Transverse colon (tissue), 4 donors: Measurements from ENCODE around the gene IZUMO4. TPM values are rescaled to one million over a fixed set of nuclear protein-coding genes. Genes with fewer than 3 reads are reported as not detected.

Experiments used
- DNase-seq: peaks from one replicate; pipeline ENCODE4 v3.0.0-alpha.2; 2019
- H3K27ac ChIP-seq, 4 donors: fragments of 200-600 bp; sonication (generic); 2 replicates each; pipeline ENCODE4 v1.5.1; 2016 to 2018; ENCODE audit warnings: inconsistent platforms in 4 of 4
- H3K27me3 ChIP-seq: fragments of 200-600 bp; sonication (generic); 2 replicates; pipeline ENCODE4 v1.5.1; 2017; ENCODE audit warnings: inconsistent platforms
- H3K36me3 ChIP-seq, 4 donors: fragments of 200-600 bp; sonication (generic); 2 replicates each; pipeline ENCODE4 v1.5.1; 2017 to 2019; ENCODE audit warnings: inconsistent platforms in 4 of 4
- H3K4me1 ChIP-seq, 4 donors: fragments of 200-600 bp; sonication (generic); 2 replicates each; pipeline ENCODE4 v1.5.1; 2017 to 2020; ENCODE audit warnings: inconsistent platforms in 4 of 4
- H3K4me3 ChIP-seq, 4 donors: fragments of 200-600 bp; sonication (generic); 1 replicate in 1 of 4; 2 replicates in 3 of 4; pipeline versions ENCODE4 v1.5.1 to v1.6.1; 2017 to 2019; ENCODE audit warnings: inconsistent platforms in 4 of 4
- H3K9me3 ChIP-seq, 2 donors: fragments of 200-600 bp; sonication (generic); 2 replicates each; pipeline ENCODE4 v1.5.1; 2017 to 2019; ENCODE audit warnings: inconsistent platforms in 2 of 2
- EP300 ChIP-seq: sonication (generic); formaldehyde crosslinking; IDR thresholded peaks from one replicate; pipeline ENCODE4 v1.6.1; 2017; ENCODE audit warnings: antibody characterized with exemption, low read depth
- POLR2A ChIP-seq: fragments of 450-650 bp; IDR thresholded peaks from one replicate; pipeline ENCODE4 v1.6.1; 2016; ENCODE audit warnings: antibody characterized with exemption, mild to moderate bottlenecking, moderate library complexity
- POLR2AphosphoS5 ChIP-seq, 3 donors: sonication (generic); formaldehyde crosslinking; IDR thresholded peaks; one replicate each; pipeline ENCODE4 v1.6.1; 2016; ENCODE audit warnings: antibody characterized with exemption in 3 of 3
- WGBS, 2 donors: methylation state at CpG; one replicate each; pipeline ENCODE4 v1.1.5; 2018; ENCODE audit warnings: low coverage in 1 of 2; 5-methylcytosine and 5-hydroxymethylcytosine counted together
- in situ Hi-C, 4 donors: fragments of 200-750 bp; cut with MboI; loops; one replicate each; pipeline versions ENCODE4 v1.15.0 to v1.15.1; 2017; ENCODE audit warnings: low sequenced_read_pairs in 3 of 4, low pct_ligation_motif_present in 1 of 4, low pct_unique_long_range_greater_than_20kb in 1 of 4
- intact Hi-C: fragments of 100-400 bp; cut with DNase I; formaldehyde crosslinking; loops from one replicate; pipeline ENCODE4 v1.15.1; 2023; ENCODE audit warnings: low total_unique reads
- total RNA-seq, 4 donors: library from RNA; depleted of rRNA; stranded (reverse); fragments of >200 nt; gene quantifications; one replicate each; pipeline ENCODE4 v1.1.0, GENCODE V29; 2016
- TF ChIP-seq, protein P1 (sequence below), 5 experiments: fragments of 200-600 bp in 3 of 5; fragments of 450-650 bp in 2 of 5; sonication (generic) in 3 of 5; IDR thresholded peaks; 1 replicate in 2 of 5; 2 replicates in 3 of 5; pipeline ENCODE4 v1.5.1; 2016 to 2017; ENCODE audit warnings: antibody characterized with exemption in 5 of 5, inconsistent platforms in 3 of 5, mild to moderate bottlenecking in 2 of 5, moderate library complexity in 1 of 5

The IZUMO4 gene, protein sequence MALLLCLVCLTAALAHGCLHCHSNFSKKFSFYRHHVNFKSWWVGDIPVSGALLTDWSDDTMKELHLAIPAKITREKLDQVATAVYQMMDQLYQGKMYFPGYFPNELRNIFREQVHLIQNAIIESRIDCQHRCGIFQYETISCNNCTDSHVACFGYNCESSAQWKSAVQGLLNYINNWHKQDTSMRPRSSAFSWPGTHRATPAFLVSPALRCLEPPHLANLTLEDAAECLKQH
- 1 to 10 TPM in 2 of 4 donors, not detected in 2; 2.3 to 5.4 TPM for total RNA-seq

DNA sequence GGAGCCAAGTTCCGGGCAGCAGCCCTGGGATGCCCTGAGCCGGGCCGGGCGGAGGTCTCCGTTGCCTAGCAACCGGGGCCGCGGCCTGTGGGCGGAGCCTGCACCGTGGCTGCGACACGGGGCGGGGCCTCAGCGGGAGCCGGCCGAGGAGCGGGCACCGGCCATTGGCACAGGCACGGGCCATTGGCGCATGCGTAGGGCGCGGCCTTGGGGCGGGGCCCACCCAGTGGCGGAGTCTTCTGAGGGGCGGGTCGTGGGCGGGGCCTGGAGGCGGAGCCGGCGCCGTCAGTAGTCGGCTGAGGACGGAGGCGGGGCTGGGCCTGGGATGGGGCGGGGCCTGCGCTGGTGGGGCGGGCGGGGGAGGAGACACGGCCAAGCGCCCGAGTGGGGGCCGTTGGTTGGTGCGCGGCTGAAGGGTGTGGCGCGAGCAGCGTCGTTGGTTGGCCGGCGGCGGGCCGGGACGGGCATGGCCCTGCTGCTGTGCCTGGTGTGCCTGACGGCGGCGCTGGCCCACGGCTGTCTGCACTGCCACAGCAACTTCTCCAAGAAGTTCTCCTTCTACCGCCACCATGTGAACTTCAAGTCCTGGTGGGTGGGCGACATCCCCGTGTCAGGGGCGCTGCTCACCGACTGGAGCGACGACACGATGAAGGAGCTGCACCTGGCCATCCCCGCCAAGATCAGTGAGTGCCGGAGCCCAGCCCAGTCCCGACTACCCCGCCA is at the start of gene IZUMO4:
TSS of gene IZUMO4 (plus strand) at position 436 of the 723 bp plus-strand sequence. CDS start at position 467, 31 bp downstream.
- in situ Hi-C loops, result no loop called here
- Histone ChIP-seq H3K9me3 (no peaks in the 10 kb centered on the region), H3K4me1 (peaks cover 6 to 48% (median 41%) of the 10 kb centered on the region in 4 donors), H3K4me3 (peak within 1 kb of the TSS; percentile 66 to 73 (median 70)), H3K27me3 (no peaks in the 10 kb centered on the region), H3K27ac (peak within 1 kb of the TSS; percentile 94 to 99 (median 98)), H3K36me3 (peaks cover 0 to 12% (median 3%) of the 10 kb centered on the region in 4 donors)
- intact Hi-C loops, result no loop called here
- peak; percentile 100 for DNase-seq
- TF ChIP-seq, protein P1, sequence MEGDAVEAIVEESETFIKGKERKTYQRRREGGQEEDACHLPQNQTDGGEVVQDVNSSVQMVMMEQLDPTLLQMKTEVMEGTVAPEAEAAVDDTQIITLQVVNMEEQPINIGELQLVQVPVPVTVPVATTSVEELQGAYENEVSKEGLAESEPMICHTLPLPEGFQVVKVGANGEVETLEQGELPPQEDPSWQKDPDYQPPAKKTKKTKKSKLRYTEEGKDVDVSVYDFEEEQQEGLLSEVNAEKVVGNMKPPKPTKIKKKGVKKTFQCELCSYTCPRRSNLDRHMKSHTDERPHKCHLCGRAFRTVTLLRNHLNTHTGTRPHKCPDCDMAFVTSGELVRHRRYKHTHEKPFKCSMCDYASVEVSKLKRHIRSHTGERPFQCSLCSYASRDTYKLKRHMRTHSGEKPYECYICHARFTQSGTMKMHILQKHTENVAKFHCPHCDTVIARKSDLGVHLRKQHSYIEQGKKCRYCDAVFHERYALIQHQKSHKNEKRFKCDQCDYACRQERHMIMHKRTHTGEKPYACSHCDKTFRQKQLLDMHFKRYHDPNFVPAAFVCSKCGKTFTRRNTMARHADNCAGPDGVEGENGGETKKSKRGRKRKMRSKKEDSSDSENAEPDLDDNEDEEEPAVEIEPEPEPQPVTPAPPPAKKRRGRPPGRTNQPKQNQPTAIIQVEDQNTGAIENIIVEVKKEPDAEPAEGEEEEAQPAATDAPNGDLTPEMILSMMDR (IDR thresholded peaks at IDR 0.05), result peak in 4 of 5 experiments; percentile 34 to 57 (median 43)
- TF ChIP-seq EP300, result no peak
- peak; percentile 35 to 63 (median 62) for TF ChIP-seq POLR2AphosphoS5 (IDR thresholded peaks at IDR 0.05)
- TF ChIP-seq POLR2A, result peak; percentile 16
- 0% methylated on average over 30 of the region's 70 CpGs; no CpG with 5 or more reads in 1 of the 2 donors for WGBS, 2 donors

DNA sequence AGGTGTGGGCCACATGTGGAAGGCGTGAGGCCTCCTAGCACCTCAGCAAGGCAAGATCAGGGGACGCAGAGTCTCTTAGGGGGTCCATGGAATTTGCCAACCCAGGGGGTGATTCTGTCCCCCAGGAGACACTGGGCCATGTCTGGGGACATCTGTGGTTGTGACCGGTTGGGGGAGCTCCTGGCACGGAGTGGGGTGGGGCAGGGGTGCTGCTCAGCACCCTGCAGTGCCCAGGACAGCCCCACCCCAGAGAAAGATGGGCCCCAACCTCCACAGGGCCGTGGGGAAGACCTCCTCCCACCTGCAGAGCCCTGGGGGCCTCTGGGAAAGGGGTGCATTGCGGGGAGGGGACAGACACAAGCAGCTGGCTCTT is 49.7 kb upstream of the IZUMO4 start:
- H3K9me3 ChIP-seq, result no peaks in the 10 kb centered on the region
- TF ChIP-seq POLR2A (no peak), POLR2AphosphoS5 (IDR thresholded peaks at IDR 0.05) (no peak), EP300 (no peak)
- TF ChIP-seq, protein P1 (IDR thresholded peaks at IDR 0.05), result no peak
- in situ Hi-C loops, result no loop called here
- peaks cover 0 to 8% (median 4%) of the 10 kb centered on the region in 4 donors for H3K36me3 ChIP-seq
- 69% methylated on average over 5 of the region's 6 CpGs; no CpG with 5 or more reads in 1 of the 2 donors for WGBS, 2 donors
- no peak overlapping the region for H3K4me3 ChIP-seq
- peaks cover 68 to 80% (median 72%) of the 10 kb centered on the region in 4 donors for H3K4me1 ChIP-seq
- H3K27me3 ChIP-seq, result no peaks in the 10 kb centered on the region
- intact Hi-C loops, result no loop called here
- H3K27ac ChIP-seq, result peak overlapping the region; percentile 96 to 100 (median 99)
- DNase-seq, result no peak

DNA sequence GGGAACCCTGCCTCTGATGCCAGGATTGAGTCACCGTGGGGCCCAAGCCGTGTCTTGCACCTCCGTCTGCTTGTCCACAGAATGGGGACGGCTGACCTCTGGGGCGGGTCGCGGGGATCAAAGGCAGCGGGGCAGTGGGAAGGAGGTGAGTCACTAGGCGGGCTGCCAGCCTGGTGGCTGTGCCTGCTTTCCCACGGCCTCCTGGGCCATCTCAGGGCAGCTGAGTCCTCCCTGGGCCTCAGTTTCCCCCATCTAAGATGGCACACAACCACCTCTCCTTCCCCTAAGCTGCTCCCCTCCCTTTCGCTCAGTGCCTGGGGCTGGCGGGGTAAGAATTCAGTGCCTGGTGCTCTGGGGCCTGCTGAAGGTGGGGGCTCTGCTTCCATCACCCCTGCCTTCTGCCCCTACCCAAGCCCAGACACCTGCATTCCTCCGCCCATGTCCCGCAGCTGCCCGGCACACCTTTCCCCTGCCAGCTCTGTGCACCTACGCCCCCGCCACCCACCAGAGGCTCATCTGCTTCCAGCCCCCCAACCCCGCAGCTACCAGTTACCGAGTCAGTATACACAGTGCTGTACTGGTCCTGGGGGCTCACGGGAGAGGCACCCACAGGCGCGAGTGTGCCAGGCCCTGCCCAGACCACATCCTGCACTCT is 49.1 kb upstream of the IZUMO4 start:
- no peaks in the 10 kb centered on the region for H3K9me3 ChIP-seq
- DNase-seq, result peak; percentile 57
- TF ChIP-seq POLR2AphosphoS5 (IDR thresholded peaks at IDR 0.05), result peak in 1 of 3 donors; percentile 51
- TF ChIP-seq, protein P1 (IDR thresholded peaks at IDR 0.05), result no peak
- 64% methylated on average over 22 of the region's 22 CpGs; no CpG with 5 or more reads in 1 of the 2 donors for WGBS, 2 donors
- intact Hi-C loops (no loop called here), in situ Hi-C loops (no loop called here)
- H3K36me3 ChIP-seq, result peaks cover 0 to 8% (median 4%) of the 10 kb centered on the region in 4 donors
- no peaks in the 10 kb centered on the region for H3K27me3 ChIP-seq
- peak overlapping the region in 1 of 4 donors; percentile 95 for H3K4me3 ChIP-seq
- peaks cover 69 to 80% (median 72%) of the 10 kb centered on the region in 4 donors for H3K4me1 ChIP-seq
- peak overlapping the region; percentile 96 to 100 (median 99) for H3K27ac ChIP-seq
